Measurements from ENCODE around the gene RFLNA.
A peak's percentile ranks its signal among the peaks of the same experiment; 100 is the strongest.

Gene RFLNA

GRCh38 chr12:124259154-124260066, 35.5 kb upstream of the RFLNA start:
- no peak for DNase-seq (ENCODE audit: low spot score)

GRCh38 chr12:124261885-124262284, 33.0 kb upstream of the RFLNA start:
- DNase-seq (ENCODE audit: low spot score) = no peak
- no peak for TF ChIP-seq CTCF (IDR thresholded peaks at IDR 0.05; ENCODE audit: extremely low read depth, missing control alignments)

More at GRCh38 chr12:124259154-124260066, 35.5 kb upstream of the RFLNA start:
- no peak for TF ChIP-seq CTCF (IDR thresholded peaks at IDR 0.05; ENCODE audit: extremely low read depth, missing control alignments)

GRCh38 chr12:124264089-124264795, 30.7 kb upstream of the RFLNA start:
- no peak for TF ChIP-seq CTCF (IDR thresholded peaks at IDR 0.05; ENCODE audit: extremely low read depth, missing control alignments)
- no peak for DNase-seq (ENCODE audit: low spot score)

- no peak for DNase-seq (ENCODE audit: low spot score)
- TF ChIP-seq CTCF (IDR thresholded peaks at IDR 0.05; ENCODE audit: extremely low read depth, missing control alignments) = no peak
Measured at GRCh38 chr12:124264879-124265278, 30.0 kb upstream of the RFLNA start.

GRCh38 chr12:124267205-124267778, 27.6 kb upstream of the RFLNA start:
- DNase-seq (ENCODE audit: low spot score) = no peak
- TF ChIP-seq CTCF (IDR thresholded peaks at IDR 0.05; ENCODE audit: extremely low read depth, missing control alignments) = no peak

GRCh38 chr12:124270671-124271070, 24.2 kb upstream of the RFLNA start:
- TF ChIP-seq CTCF (IDR thresholded peaks at IDR 0.05; ENCODE audit: extremely low read depth, missing control alignments) = no peak
- no peak for DNase-seq (ENCODE audit: low spot score)

GRCh38 chr12:124273630-124274029, 21.3 kb upstream of the RFLNA start:
- DNase-seq (ENCODE audit: low spot score) = peak; percentile 75
- TF ChIP-seq CTCF (IDR thresholded peaks at IDR 0.05; ENCODE audit: extremely low read depth, missing control alignments) = no peak

Measured in GM20000 (cell line).